A549 (cell line): ENCODE measurements around the gene SUGP2.

ENCODE experiments used
- CBX8 ChIP-seq: fragments of 200-600 bp; sonication (generic); IDR thresholded peaks from 2 replicates; pipeline ENCODE4 v1.6.1; 2016
- CHD2 ChIP-seq: fragments of 150-350 bp; IDR thresholded peaks from 2 replicates; pipeline ENCODE4 v1.6.1; 2014; ENCODE audit warnings: low read length; ENCODE audit not compliant: partially characterized antibody
- CTCF ChIP-seq: fragments of >200 bp; sonication (Bioruptor Twin); formaldehyde crosslinking; IDR thresholded peaks from 3 replicates; pipeline ENCODE4 v1.5.1; 2016
- HOXA7 ChIP-seq: fragments of 250-450 bp; sonication (Bioruptor Pico); IDR thresholded peaks from 2 replicates; pipeline ENCODE4 v1.5.0; 2020; ENCODE audit warnings: mild to moderate bottlenecking, moderate library complexity
- JUNB ChIP-seq: fragments of >200 bp; sonication (Bioruptor Twin); formaldehyde crosslinking; IDR thresholded peaks from 2 replicates; pipeline ENCODE4 v1.6.1; 2016
- MAFK ChIP-seq: fragments of 450-650 bp; IDR thresholded peaks from 2 replicates; pipeline ENCODE4 v1.6.1; 2014; ENCODE audit not compliant: partially characterized antibody
- POLR2A ChIP-seq: IDR thresholded peaks from 2 replicates; pipeline ENCODE4 v1.6.1; 2012; ENCODE audit warnings: mild to moderate bottlenecking, low read length
- REST ChIP-seq: fragments of 200-600 bp; sonication (generic); IDR thresholded peaks from 2 replicates; pipeline ENCODE4 v1.6.1; 2016; ENCODE audit warnings: antibody characterized with exemption, mild to moderate bottlenecking, moderate library complexity
- RFX5 ChIP-seq: fragments of 450-650 bp; IDR thresholded peaks from 2 replicates; pipeline ENCODE4 v1.7.1; 2014; ENCODE audit warnings: antibody characterized with exemption, mild to moderate bottlenecking, moderate library complexity
- TFCP2L1 ChIP-seq: fragments of 250-450 bp; sonication (Bioruptor Pico); IDR thresholded peaks from 2 replicates; pipeline ENCODE4 v1.5.0; 2021; ENCODE audit warnings: mild to moderate bottlenecking
- TP53 ChIP-seq: fragments of 250-450 bp; sonication (Bioruptor Pico); IDR thresholded peaks from 2 replicates; pipeline ENCODE4 v1.5.0; 2021; ENCODE audit warnings: mild to moderate bottlenecking, moderate library complexity

DNA sequence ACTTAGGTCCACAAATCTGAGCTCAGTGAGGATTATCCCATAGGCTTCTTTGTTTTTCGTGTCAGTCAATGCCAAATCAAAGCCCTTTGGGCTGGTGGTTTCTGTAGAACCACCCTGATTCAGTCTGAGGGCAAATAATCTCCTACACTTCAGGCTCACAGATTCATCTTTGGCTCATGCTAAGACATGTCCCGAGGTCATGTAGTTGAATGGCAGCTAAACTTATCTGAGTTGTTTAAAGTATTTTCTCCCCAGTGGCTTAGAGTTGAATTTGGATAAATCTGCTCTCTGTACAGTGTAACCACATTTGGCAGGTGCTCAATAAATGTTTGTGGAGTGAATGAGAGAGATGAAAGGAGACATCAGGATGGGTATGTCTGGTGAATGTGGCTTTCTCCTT is 17.4 kb upstream of the SUGP2 start:
- TF ChIP-seq POLR2A (no peak), MAFK (no peak), CTCF (no peak), REST (no peak), CBX8 (no peak), JUNB (no peak), CHD2 (no peak), HOXA7 (CRISPR knock-in tag) (no peak), TP53 (CRISPR knock-in tag) (no peak), TFCP2L1 (CRISPR knock-in tag) (no peak), RFX5 (no peak)
